NCI-H1436 (cell line): ENCODE results near the gene PSMD10.
A peak's percentile ranks its signal among the peaks of the same experiment; 100 is the strongest.

Source experiments
- DNase-seq: peaks from one replicate; lab custom pipeline; 2025; lab: John Stamatoyannopoulos, UW

PSMD10 gene

DNA sequence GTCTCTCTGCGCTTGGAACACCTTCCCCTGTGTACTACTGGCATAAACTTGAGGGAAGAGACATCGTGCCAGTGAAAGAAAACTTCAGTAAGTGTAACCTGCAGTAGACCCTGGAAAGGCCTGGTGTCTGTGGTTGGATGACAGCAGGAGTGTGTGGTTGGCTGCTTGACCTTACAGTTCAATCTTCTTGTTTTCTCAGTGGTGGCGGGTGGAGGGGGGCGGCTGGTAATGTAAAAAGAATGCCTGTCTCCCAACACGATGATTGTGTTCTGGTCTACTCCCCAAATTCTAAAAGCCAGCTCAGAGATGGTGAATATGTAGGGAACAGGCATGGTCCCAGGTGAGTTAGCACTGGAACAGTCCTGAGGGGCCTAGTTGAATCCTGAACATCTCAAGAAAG is 18.6 kb downstream of the PSMD10 start:
- DNase-seq: no peak

- no peak for DNase-seq
Measured at GRCh38 chrX:108071578-108071977, 19.8 kb downstream of the PSMD10 start.

GRCh38 chrX:108070891-108071290 is 20.5 kb downstream of the PSMD10 start:
- DNase-seq: no peak

DNA sequence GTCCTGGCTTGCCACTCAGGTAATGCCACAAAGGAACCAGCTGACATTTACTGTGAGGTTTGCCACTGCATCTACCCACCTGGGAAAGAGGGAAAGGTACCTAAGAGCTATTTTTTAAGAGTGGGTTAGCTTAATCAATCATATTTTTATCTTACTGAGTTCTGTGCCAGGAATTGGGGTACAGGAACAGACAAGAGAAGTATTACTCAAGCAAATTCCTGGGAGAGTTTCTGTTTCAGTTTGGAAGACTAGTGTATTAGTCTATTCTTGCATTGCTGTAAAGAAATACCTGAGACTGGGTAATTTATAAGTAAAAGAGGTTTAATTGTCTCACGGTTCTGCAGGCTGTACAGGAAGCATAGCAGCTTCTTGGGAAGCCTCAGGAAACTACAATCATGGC is 23.2 kb downstream of the PSMD10 start:
- no peak for DNase-seq

GRCh38 chrX:108064613-108065012 is 26.7 kb downstream of the PSMD10 start:
- DNase-seq: no peak

GRCh38 chrX:108064001-108064400 is 27.3 kb downstream of the PSMD10 start:
- no peak for DNase-seq

DNA sequence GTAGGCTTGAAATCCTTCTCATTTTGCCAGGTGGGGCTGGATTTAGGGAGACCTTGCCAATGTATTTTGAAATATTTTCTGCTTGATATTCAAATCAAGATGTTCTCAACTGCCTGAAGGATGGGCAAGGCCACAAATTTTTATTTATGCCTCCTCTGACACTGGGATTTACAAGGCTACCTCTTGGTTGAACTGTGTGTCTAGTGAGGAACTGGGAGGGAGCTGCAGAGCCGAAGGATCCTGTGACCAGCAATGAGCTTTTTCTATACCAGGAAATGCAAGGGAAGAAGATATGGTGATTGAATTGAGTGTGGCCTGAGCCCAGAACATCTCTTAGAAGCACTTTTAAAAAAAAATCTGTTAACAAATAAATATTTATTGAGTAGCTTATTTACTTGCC is 31.5 kb downstream of the PSMD10 start:
- DNase-seq: no peak

DNA sequence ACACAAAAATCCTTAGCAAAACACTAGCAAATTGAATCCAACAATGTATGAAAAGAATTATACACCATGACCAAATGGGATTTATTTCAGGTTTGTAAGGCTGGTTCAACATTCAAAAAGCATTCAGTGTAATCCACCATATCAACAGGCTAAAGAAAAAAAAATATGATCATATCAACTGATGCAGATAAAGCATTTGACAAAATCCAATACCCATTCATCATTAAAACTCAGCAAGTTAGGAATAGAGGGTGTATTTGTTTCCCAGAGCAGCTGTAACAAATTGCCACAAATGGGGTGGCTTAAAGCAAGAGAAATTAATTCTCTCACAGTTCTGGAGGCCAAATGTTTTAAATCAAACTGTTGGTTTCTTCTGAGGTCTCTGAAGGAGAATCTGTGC is 35.8 kb downstream of the PSMD10 start:
- no peak for DNase-seq

DNA sequence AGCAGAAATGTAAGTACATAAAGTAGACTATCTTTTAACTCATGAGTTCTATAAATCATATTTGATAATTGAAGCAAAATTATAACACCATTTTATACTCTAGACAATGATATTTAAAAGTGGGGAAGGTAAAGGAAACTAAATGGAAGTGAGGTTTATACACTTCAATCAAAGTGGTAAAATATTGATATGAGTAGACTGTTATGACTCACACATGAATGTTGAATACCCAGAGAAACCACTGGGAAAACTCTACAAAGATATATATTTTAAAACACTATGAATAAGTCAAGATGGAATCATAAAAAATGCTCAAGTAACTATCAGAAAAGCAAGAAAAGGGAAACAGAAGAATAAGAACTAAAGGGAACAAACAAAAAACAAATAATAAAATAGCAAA is 38.1 kb downstream of the PSMD10 start:
- no peak for DNase-seq

GRCh38 chrX:108049649-108050048 is 41.7 kb downstream of the PSMD10 start:
- no peak for DNase-seq

- no peak for DNase-seq
Measured at GRCh38 chrX:108044554-108045256, 46.6 kb downstream of the PSMD10 start, which contains the start of gene VSIG1. Gene VSIG1, plus strand, starts transcription at chrX:108045065. Its CDS starts 66 bp downstream, at chrX:108045131.

GRCh38 chrX:108036298-108036973 is 54.9 kb downstream of the PSMD10 start:
- DNase-seq: peak; percentile 12

DNA sequence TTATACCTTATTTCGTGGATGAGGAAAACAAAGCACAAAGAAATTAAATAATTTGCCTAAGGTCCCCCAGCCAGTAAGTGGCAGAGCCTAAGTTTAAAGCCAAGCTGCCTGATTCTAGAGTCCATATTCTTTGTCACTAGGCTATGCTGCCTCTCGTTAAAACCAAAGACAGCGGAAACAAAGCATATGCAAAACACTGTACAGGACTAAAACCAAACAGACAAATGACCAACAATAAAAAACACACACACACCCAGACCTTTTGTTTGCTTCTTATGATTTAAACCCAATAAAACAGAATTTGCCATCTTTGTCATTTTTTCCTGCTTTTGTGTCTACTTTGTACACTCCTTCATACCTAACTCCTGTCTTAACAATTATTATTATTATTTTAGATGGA is 56.6 kb downstream of the PSMD10 start:
- no peak for DNase-seq
